ENCODE results near the gene NPY. TPM values are rescaled to one million over a fixed set of nuclear protein-coding genes. Genes with fewer than 3 reads are reported as not detected.

NPY gene
- total RNA-seq, 1 donor from 2014 or later = not detected

- DNase-seq = no peak
These were observed 32.4 kb downstream of the NPY start for GRCh38 chr7:24316340-24316739.

- no peak for DNase-seq
These were observed 34.3 kb downstream of the NPY start for GRCh38 chr7:24318326-24318725.

- no peak for DNase-seq
These were observed 35.2 kb downstream of the NPY start for GRCh38 chr7:24319209-24319608.

GRCh38 chr7:24323961-24324480 lies 40.0 kb downstream of the NPY start:
- DNase-seq = no peak

GRCh38 chr7:24325708-24326107 lies 41.7 kb downstream of the NPY start:
- no peak for DNase-seq

GRCh38 chr7:24328050-24328449 lies 44.1 kb downstream of the NPY start:
- no peak for DNase-seq

GRCh38 chr7:24328894-24329293 lies 44.9 kb downstream of the NPY start:
- DNase-seq = no peak

- DNase-seq = no peak
These were observed 50.0 kb downstream of the NPY start for GRCh38 chr7:24334012-24334411.

GRCh38 chr7:24334627-24335026 lies 50.6 kb downstream of the NPY start:
- no peak for DNase-seq

GRCh38 chr7:24336461-24336860 lies 52.5 kb downstream of the NPY start:
- DNase-seq = no peak

- no peak for DNase-seq
These were observed 53.2 kb downstream of the NPY start for GRCh38 chr7:24337180-24337579.

GRCh38 chr7:24339575-24339974 lies 55.6 kb downstream of the NPY start:
- DNase-seq = no peak

- DNase-seq = no peak
These were observed 56.7 kb downstream of the NPY start for GRCh38 chr7:24340727-24341126.
